Neuronal stem cell (in vitro differentiated cells): Measurements from ENCODE around the gene INTS1. TPM values are rescaled to one million over a fixed set of nuclear protein-coding genes. Genes with fewer than 3 reads are reported as not detected.

ENCODE experiments used
- DNase-seq: peaks from one replicate; pipeline ENCODE4 v3.0.0-alpha.2; 2013; ENCODE audit warnings: low spot score
- H2AFZ ChIP-seq: one replicate; pipeline ENCODE4 v1.6.1; 2013; ENCODE audit warnings: mild to moderate bottlenecking, low read length, inconsistent platforms
- H2AK5ac ChIP-seq: 2 replicates; pipeline ENCODE4 v1.6.1; 2013; ENCODE audit warnings: low read depth, mild to moderate bottlenecking, inconsistent platforms, low read length, moderate library complexity, mixed read lengths
- H2BK120ac ChIP-seq: 2 replicates; pipeline ENCODE4 v1.6.1; 2013; ENCODE audit warnings: low read depth, mild to moderate bottlenecking, inconsistent platforms, low read length, moderate library complexity, mixed read lengths
- H2BK12ac ChIP-seq: one replicate; pipeline ENCODE4 v1.6.1; 2013; ENCODE audit warnings: low read length, inconsistent platforms
- H2BK15ac ChIP-seq: 2 replicates; pipeline ENCODE4 v1.6.1; 2013; ENCODE audit warnings: mild to moderate bottlenecking, low read length, inconsistent platforms, mixed read lengths
- H2BK5ac ChIP-seq: one replicate; pipeline ENCODE4 v1.6.1; 2013; ENCODE audit warnings: inconsistent platforms, mild to moderate bottlenecking, low read length, moderate library complexity
- H3K14ac ChIP-seq: one replicate; pipeline ENCODE4 v1.6.1; 2013; ENCODE audit warnings: low read length, inconsistent platforms
- H3K18ac ChIP-seq: 2 replicates; pipeline ENCODE4 v1.6.1; 2013; ENCODE audit warnings: low read length, inconsistent platforms
- H3K23ac ChIP-seq: 2 replicates; pipeline ENCODE4 v1.6.1; 2013; ENCODE audit warnings: low read depth, mild to moderate bottlenecking, mixed read lengths, low read length, inconsistent platforms; ENCODE audit not compliant: poor library complexity
- H3K27ac ChIP-seq: replicated peaks from 3 replicates; pipeline ENCODE4 v1.5.1; 2013; ENCODE audit warnings: low read length, inconsistent platforms
- H3K27me3 ChIP-seq, 3 experiments: 2 replicates each; pipeline ENCODE4 v1.6.1; 2013; ENCODE audit warnings: low read length in 3 of 3, mild to moderate bottlenecking in 2 of 3, inconsistent platforms in 1 of 3, low read depth in 1 of 3, mixed read lengths in 1 of 3, moderate library complexity in 1 of 3; ENCODE audit not compliant: control insufficient read depth in 3 of 3, insufficient read depth in 3 of 3
- H3K36me3 ChIP-seq, 2 donors: replicated peaks in 1 of 2; 2 replicates each; pipeline ENCODE4 v1.6.1; 2013; ENCODE audit warnings: low read length in 2 of 2; ENCODE audit not compliant: control insufficient read depth in 2 of 2, insufficient read depth in 2 of 2
- H3K4ac ChIP-seq: 2 replicates; pipeline ENCODE4 v1.6.1; 2013; ENCODE audit warnings: inconsistent platforms, mild to moderate bottlenecking, low read length, moderate library complexity
- H3K4me1 ChIP-seq, 2 donors: 1 replicate in 1 of 2; 2 replicates in 1 of 2; pipeline ENCODE4 v1.6.1; 2013; ENCODE audit warnings: low read length in 2 of 2, low read depth in 1 of 2; ENCODE audit not compliant: control insufficient read depth in 2 of 2, insufficient read depth in 1 of 2
- H3K4me2 ChIP-seq: one replicate; pipeline ENCODE4 v1.6.1; 2013; ENCODE audit warnings: mild to moderate bottlenecking, low read length, inconsistent platforms; ENCODE audit not compliant: insufficient read depth, poor library complexity, severe bottlenecking
- H3K4me3 ChIP-seq, 2 donors: 2 replicates each; pipeline ENCODE4 v1.5.1; 2013; ENCODE audit warnings: low read length in 2 of 2, mild to moderate bottlenecking in 2 of 2, inconsistent platforms in 1 of 2, moderate library complexity in 1 of 2
- H3K79me1 ChIP-seq: one replicate; pipeline ENCODE4 v1.6.1; 2013; ENCODE audit warnings: low read depth, mild to moderate bottlenecking, inconsistent platforms, low read length, moderate library complexity
- H3K9ac ChIP-seq: one replicate; pipeline ENCODE4 v1.6.1; 2013; ENCODE audit warnings: mild to moderate bottlenecking, low read depth, low read length, inconsistent platforms; ENCODE audit not compliant: poor library complexity
- H3K9me3 ChIP-seq, 2 donors: replicated peaks in 1 of 2; 2 replicates each; pipeline versions ENCODE3 to v1.6.1; 2013; ENCODE audit warnings: low read length in 2 of 2, mild to moderate bottlenecking in 2 of 2, inconsistent platforms in 1 of 2, low read depth in 1 of 2, mixed read lengths in 1 of 2, moderate library complexity in 1 of 2; ENCODE audit not compliant: control insufficient read depth in 2 of 2, insufficient read depth in 1 of 2
- H4K8ac ChIP-seq: one replicate; pipeline ENCODE4 v1.6.1; 2013; ENCODE audit warnings: low read depth, mild to moderate bottlenecking, inconsistent platforms, low read length, moderate library complexity
- H4K91ac ChIP-seq: one replicate; pipeline ENCODE4 v1.6.1; 2013; ENCODE audit warnings: low read length, low read depth, mild to moderate bottlenecking, inconsistent platforms; ENCODE audit not compliant: poor library complexity
- WGBS, 2 donors: extraction: QIAGEN DNeasy Blood & Tissue Kit; methylation state at CpG; one replicate each; pipeline ENCODE4 v1.1.7; 2013; ENCODE audit warnings: missing lambda C conversion rate in 2 of 2, mixed read lengths in 1 of 2; ENCODE audit not compliant: insufficient read length in 2 of 2, insufficient replicate concordance in 1 of 2; ENCODE audit errors: extremely low coverage in 2 of 2; 5-methylcytosine and 5-hydroxymethylcytosine counted together
- polyA plus RNA-seq, 2 experiments: library from polyadenylated mRNA; stranded (reverse); fragments of 200-250 nt; gene quantifications; one replicate each; pipeline ENCODE4 v1.2.3, GENCODE V29; 2013

INTS1 gene, protein sequence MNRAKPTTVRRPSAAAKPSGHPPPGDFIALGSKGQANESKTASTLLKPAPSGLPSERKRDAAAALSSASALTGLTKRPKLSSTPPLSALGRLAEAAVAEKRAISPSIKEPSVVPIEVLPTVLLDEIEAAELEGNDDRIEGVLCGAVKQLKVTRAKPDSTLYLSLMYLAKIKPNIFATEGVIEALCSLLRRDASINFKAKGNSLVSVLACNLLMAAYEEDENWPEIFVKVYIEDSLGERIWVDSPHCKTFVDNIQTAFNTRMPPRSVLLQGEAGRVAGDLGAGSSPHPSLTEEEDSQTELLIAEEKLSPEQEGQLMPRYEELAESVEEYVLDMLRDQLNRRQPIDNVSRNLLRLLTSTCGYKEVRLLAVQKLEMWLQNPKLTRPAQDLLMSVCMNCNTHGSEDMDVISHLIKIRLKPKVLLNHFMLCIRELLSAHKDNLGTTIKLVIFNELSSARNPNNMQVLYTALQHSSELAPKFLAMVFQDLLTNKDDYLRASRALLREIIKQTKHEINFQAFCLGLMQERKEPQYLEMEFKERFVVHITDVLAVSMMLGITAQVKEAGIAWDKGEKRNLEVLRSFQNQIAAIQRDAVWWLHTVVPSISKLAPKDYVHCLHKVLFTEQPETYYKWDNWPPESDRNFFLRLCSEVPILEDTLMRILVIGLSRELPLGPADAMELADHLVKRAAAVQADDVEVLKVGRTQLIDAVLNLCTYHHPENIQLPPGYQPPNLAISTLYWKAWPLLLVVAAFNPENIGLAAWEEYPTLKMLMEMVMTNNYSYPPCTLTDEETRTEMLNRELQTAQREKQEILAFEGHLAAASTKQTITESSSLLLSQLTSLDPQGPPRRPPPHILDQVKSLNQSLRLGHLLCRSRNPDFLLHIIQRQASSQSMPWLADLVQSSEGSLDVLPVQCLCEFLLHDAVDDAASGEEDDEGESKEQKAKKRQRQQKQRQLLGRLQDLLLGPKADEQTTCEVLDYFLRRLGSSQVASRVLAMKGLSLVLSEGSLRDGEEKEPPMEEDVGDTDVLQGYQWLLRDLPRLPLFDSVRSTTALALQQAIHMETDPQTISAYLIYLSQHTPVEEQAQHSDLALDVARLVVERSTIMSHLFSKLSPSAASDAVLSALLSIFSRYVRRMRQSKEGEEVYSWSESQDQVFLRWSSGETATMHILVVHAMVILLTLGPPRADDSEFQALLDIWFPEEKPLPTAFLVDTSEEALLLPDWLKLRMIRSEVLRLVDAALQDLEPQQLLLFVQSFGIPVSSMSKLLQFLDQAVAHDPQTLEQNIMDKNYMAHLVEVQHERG (N-terminal part only)
- polyA plus RNA-seq (2013, experiment 1 of 2) = 25.3 TPM
- polyA plus RNA-seq (2013, experiment 2 of 2) = 24.4 TPM

DNA sequence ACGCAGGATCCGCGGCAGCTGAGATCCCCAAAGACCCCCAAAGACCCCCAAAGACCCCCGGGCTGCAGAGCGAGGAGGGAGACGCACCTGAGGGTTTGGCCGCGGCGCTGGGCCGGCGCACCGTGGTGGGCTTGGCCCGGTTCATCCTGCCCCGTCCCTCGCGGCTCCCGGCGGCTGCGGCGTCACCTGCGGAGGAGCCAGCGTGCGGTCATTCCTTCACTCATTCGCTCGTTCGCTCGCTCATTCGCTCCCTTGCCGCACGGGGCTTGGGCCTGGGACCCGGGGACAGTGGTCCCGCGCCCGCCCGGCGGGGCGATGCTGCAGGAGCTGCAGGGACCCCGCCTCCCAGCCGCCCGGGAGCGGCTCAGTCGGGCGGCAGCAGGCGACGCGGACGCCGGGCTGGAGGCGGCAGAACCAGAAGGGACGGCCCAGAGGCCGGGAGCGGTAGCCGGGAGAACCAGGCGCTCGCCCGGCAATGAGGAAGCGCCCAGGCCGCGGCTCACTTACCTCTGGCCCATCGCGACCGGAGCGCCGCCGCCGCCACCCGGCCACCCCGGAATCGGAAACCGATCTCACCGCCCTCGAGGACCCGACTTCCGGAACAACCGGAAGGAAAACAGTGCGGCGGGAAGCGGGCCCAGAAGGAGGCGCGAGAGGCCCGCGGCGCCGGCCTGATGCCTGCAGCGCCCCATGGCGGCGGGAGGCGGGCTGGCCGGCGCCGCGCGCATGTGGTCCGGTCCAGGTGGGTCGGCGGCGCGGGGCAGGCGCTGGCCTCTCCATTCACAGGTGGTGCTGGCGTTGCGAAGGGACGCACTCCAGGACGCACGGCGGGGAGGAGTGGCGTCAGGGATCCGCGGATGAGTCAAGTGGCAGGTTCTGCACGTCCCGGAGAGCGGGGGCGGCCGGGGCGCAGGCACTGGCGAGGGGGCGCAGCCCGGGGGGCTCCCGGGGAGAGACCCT, at the start of gene INTS1:
Gene INTS1, minus strand, starts transcription at position 574 of the 960 bp plus-strand sequence. Its CDS starts 429 bp downstream, at position 145.
- Histone ChIP-seq H3K27me3 (no peaks in the 10 kb centered on the region), H3K4me1 (peaks cover 8 to 15% of the 10 kb centered on the region in 2 donors), H2BK15ac (peak within 1 kb of the TSS; percentile 75), H2AK5ac (peak within 1 kb of the TSS; percentile 71), H3K14ac (peak within 1 kb of the TSS; percentile 71), H4K91ac (no peak within 1 kb of the TSS), H3K79me1 (peaks cover 18% of the 10 kb centered on the region), H3K27ac (no peak within 1 kb of the TSS), H4K8ac (no peak within 1 kb of the TSS), H3K23ac (peak within 1 kb of the TSS; percentile 99), H2BK12ac (peak within 1 kb of the TSS; percentile 90), H3K4me2 (peak within 1 kb of the TSS; percentile 96), H3K9me3 (no peaks in the 10 kb centered on the region), H3K18ac (peak within 1 kb of the TSS; percentile 99), H3K4me3 (peak within 1 kb of the TSS; percentile 96 to 99), H2BK120ac (no peak within 1 kb of the TSS), H3K36me3 (peaks cover 21 to 42% of the 10 kb centered on the region in 2 donors), H2BK5ac (peak within 1 kb of the TSS; percentile 87), H3K4ac (peak within 1 kb of the TSS; percentile 89), H2AFZ (peak within 1 kb of the TSS; percentile 100), H3K9ac (peak within 1 kb of the TSS; percentile 96)
- peak; percentile 83 for DNase-seq
- WGBS, 2 donors = no CpG with 5 or more reads among the region's 118 CpGs

DNA sequence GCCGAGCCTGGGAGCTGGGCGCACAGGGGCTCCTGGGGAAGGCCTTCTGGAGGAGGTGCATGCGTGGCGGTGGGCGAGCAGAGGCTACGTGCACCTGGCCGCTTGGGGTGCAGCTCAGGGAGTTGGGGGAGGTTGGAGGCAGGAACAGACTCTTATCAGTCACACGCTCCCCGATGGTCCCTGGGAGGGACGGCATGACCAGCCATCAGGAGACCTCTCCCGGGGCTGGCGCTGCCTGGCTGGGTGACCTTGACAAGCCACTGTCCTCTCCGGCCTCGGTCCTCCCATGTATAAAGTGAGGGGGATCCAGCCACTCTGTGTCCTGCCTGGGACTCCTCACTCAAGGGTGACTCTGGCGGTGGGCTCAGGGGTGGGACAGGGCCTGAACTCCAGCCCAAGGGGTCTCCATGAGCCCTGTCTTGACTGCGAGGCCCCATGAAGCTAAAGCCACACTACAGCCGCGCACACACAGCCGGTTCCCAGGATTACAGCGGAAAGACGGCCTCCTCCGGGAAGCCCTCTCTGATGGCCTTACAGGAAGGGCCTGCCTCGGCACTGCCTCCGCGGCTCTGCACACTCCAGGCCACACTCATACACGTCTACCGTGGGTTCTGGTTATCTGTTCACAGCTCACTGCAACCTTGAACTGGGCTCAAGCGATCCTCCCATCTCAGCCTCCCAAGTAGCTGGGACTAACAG, 49.5 kb upstream of the INTS1 start:
- H2BK15ac ChIP-seq = peak overlapping the region; percentile 99
- peak overlapping the region; percentile 53 for H2BK5ac ChIP-seq
- no peaks in the 10 kb centered on the region for H3K36me3 ChIP-seq
- no peak overlapping the region for H4K91ac ChIP-seq
- no peak overlapping the region for H2AFZ ChIP-seq
- no peak overlapping the region for H3K23ac ChIP-seq
- H3K9me3 ChIP-seq = peaks cover 0 to 3% of the 10 kb centered on the region in 2 donors
- H2BK120ac ChIP-seq = peak overlapping the region; percentile 72
- H4K8ac ChIP-seq = peak overlapping the region; percentile 65
- H3K27ac ChIP-seq = no peak overlapping the region
- H3K9ac ChIP-seq = no peak overlapping the region
- H3K14ac ChIP-seq = peak overlapping the region; percentile 47
- peaks cover 2% of the 10 kb centered on the region for H3K79me1 ChIP-seq
- DNase-seq = no peak
- H2AK5ac ChIP-seq = peak overlapping the region; percentile 97
- H3K4ac ChIP-seq = no peak overlapping the region
- no CpG with 5 or more reads among the region's 28 CpGs for WGBS, 2 donors
- peak overlapping the region; percentile 71 for H3K18ac ChIP-seq
- H3K4me1 ChIP-seq = peaks cover 7 to 10% of the 10 kb centered on the region in 2 donors
- H3K27me3 ChIP-seq = peaks cover 0 to 3% (median 3%) of the 10 kb centered on the region in 3 experiments
- no peak overlapping the region for H3K4me2 ChIP-seq
- H3K4me3 ChIP-seq = no peak overlapping the region
- H2BK12ac ChIP-seq = peak overlapping the region; percentile 84

DNA sequence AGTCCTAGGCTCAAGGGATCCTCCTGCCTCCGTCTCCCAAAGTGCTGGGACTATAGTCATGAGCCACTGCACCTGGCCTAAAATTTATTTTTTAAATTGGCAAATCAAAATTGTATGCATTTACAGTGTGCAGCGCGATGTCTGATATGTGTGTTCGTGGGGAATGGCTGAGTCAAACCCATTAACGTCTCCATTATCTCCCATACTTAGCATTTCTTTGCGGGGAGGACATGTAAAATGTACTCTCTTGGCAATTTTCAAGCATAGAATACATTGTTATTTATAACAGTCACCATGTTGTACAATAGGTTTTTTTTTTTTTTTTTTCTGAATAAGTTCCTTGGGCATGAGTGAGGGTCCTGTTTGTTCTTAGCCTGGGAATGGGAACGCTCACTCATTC, 48.0 kb upstream of the INTS1 start:
- Histone ChIP-seq H3K14ac (no peak overlapping the region), H2BK120ac (no peak overlapping the region), H3K4me3 (no peak overlapping the region), H2BK5ac (no peak overlapping the region), H3K9ac (no peak overlapping the region), H4K91ac (no peak overlapping the region), H3K4me2 (no peak overlapping the region), H2AK5ac (no peak overlapping the region), H3K79me1 (peaks cover 2% of the 10 kb centered on the region), H4K8ac (no peak overlapping the region), H3K23ac (no peak overlapping the region), H3K36me3 (no peaks in the 10 kb centered on the region), H3K4ac (no peak overlapping the region), H3K4me1 (peaks cover 7 to 10% of the 10 kb centered on the region in 2 donors), H3K9me3 (peaks cover 0 to 3% of the 10 kb centered on the region in 2 donors), H2BK15ac (no peak overlapping the region), H3K27ac (no peak overlapping the region), H2BK12ac (no peak overlapping the region), H2AFZ (no peak overlapping the region), H3K18ac (no peak overlapping the region), H3K27me3 (peaks cover 0 to 6% (median 3%) of the 10 kb centered on the region in 3 experiments)
- WGBS, 2 donors = no CpG with 5 or more reads among the region's 7 CpGs
- DNase-seq = no peak
